ENCODE data around the gene GALNT17.

DNA sequence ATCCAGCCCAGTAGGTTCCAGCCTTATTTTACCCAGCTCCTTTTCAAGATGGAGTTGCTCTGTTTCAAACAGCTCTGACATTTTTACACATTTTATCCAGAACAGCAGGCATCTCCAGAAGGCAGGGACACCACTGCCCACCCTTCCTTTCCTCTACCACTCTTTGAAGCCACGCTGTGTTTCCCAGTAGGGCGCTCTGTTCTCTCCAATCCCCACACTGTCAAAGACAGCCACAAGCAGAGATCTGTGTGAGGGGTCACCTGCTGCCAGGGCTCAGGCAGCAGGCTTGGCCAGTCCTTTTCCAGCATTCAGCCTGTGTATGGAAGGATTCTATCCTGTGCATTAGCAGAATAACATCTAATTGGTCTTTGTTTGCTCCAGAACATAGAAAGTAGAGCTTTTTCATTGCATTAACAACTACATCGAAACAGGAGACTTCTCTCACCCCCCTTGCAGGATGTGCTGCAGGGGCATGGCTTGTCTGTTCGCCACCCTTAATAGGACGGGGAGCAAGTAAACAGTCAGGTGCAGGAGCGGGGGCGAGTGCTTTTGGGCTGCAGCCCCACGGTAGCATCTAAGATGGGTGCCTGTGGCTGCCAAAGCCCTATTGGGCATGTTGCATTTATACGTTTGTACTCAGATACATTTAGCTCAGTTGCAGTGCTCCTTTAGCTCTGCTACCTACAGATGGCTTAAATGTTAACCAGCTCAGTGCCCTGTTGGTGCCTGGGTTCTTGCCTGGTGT, 326.1 kb downstream of the GALNT17 start:
- no peak for TF ChIP-seq POLR2A (IDR thresholded peaks at IDR 0.05; ENCODE audit: low read depth, low read length)
- TF ChIP-seq TAF1 (IDR thresholded peaks at IDR 0.05; ENCODE audit: borderline replicate concordance, low read depth, low read length) = no peak

Data from GM12892 (cell line).